Subcutaneous abdominal adipose tissue (tissue), 5 donors: ENCODE measurements around the gene ANXA1.
"Not testable (repeated sequence)": the region's sequence is repeated elsewhere in the genome, so short reads cannot be mapped to it uniquely, and the experiment has no call there.

Experiments used
- H3K27ac ChIP-seq: one replicate; pipeline ENCODE4 v1.7.0; 2013; ENCODE audit warnings: low read depth, mild to moderate bottlenecking, inconsistent platforms, low read length, moderate library complexity
- H3K27me3 ChIP-seq, 5 donors: one replicate each; pipeline ENCODE4 v1.7.0; 2013; ENCODE audit warnings: low read length in 5 of 5, inconsistent platforms in 1 of 5; ENCODE audit not compliant: control insufficient read depth in 5 of 5, insufficient read depth in 4 of 5
- H3K36me3 ChIP-seq, 5 donors: one replicate each; pipeline ENCODE4 v1.7.0; 2013; ENCODE audit warnings: low read length in 5 of 5; ENCODE audit not compliant: control insufficient read depth in 5 of 5, insufficient read depth in 5 of 5
- H3K4me1 ChIP-seq, 5 donors: one replicate each; pipeline ENCODE4 v1.7.0; 2013; ENCODE audit warnings: low read length in 5 of 5, mild to moderate bottlenecking in 3 of 5, moderate library complexity in 1 of 5; ENCODE audit not compliant: control insufficient read depth in 5 of 5, insufficient read depth in 5 of 5
- H3K4me3 ChIP-seq, 5 donors: one replicate each; pipeline ENCODE4 v1.7.0; 2013; ENCODE audit warnings: low read length in 5 of 5, low read depth in 1 of 5
- H3K9ac ChIP-seq, 5 donors: one replicate each; pipeline ENCODE4 v1.7.0; 2013; ENCODE audit warnings: low read length in 5 of 5, mild to moderate bottlenecking in 4 of 5, moderate library complexity in 3 of 5
- H3K9me3 ChIP-seq, 5 donors: one replicate each; pipeline ENCODE4 v1.7.0; 2013; ENCODE audit warnings: low read length in 5 of 5; ENCODE audit not compliant: control insufficient read depth in 5 of 5
- donor health status: healthy.
- donor health status: healthy.
- donor health status: healthy.
- donor health status: healthy.
- donor health status: healthy.

The ANXA1 gene

DNA sequence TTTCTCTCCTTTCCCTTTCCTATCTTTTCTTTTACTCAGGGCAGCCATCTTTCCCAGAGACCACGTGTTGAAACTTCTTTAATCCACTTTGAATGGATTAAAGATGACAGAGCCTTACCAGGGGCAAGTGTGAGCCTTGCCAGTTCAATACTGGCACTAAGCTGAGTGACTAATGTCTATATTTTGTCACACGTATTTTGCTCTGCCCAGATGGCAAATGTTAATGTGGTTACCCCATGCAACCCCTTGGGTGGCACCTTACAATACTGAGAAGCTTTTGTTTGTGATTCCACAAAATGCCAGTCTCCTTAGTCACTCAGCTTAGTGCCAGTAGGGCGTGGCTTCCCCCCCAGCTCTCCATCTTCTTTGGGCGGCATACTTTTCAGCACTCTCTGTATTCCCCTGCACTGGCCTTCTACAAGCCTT is 24.8 kb downstream of the ANXA1 start:
- peaks cover 0 to 2% (median 0%) of the 10 kb centered on the region in 5 donors for H3K36me3 ChIP-seq
- no peak overlapping the region for H3K27ac ChIP-seq
- no peaks in the 10 kb centered on the region for H3K27me3 ChIP-seq
- no peak overlapping the region for H3K4me3 ChIP-seq
- H3K4me1 ChIP-seq: peaks cover 0 to 7% (median 0%) of the 10 kb centered on the region in 5 donors
- no peaks in the 10 kb centered on the region for H3K9me3 ChIP-seq
- no peak overlapping the region for H3K9ac ChIP-seq

DNA sequence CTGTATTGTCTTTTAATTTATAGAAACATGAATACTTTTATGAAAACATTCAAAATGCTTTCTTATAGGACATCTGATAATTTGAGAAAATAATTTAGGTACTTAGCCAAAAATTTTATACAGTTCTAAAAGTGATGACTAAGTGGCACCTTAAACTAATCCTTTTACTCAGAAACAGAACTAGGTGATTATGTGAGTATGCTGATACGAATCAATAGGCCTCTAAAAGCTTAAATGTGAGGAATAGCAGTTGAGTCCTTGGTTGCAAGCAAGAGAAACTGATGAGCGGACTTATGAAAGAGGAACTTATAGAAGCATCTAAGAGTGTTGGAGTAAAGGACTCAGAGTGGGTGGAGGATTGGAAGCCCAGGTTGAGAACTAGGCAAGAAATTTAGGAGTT is 26.4 kb downstream of the ANXA1 start:
- Histone ChIP-seq H3K4me3 (no peak overlapping the region), H3K36me3 (no peaks in the 10 kb centered on the region), H3K4me1 (peaks cover 0 to 9% (median 0%) of the 10 kb centered on the region in 5 donors), H3K9me3 (no peaks in the 10 kb centered on the region), H3K9ac (no peak overlapping the region), H3K27ac (no peak overlapping the region), H3K27me3 (no peaks in the 10 kb centered on the region)

DNA sequence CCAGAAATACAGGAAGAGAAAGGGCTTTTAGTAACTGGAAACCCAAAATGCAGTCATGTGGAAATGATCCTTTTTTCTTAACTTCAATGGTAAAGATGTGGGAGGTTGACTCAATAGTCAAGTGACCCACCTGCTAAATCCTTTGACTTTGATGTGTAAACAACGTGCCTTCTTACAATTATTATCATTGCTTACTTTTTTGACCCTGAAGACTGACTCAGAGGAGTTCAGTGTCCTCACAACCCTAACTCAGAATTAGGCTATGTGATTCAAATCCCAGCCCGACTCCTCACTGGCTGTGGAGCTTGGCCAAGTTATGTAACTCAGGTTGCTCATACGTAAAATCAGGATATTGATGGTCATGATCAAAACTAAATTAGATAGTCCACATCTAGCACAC is 27.9 kb downstream of the ANXA1 start:
- Histone ChIP-seq H3K4me3 (no peak overlapping the region), H3K9ac (no peak overlapping the region), H3K36me3 (no peaks in the 10 kb centered on the region), H3K4me1 (peaks cover 0 to 12% (median 0%) of the 10 kb centered on the region in 5 donors), H3K27ac (no peak overlapping the region), H3K27me3 (no peaks in the 10 kb centered on the region), H3K9me3 (no peaks in the 10 kb centered on the region)

DNA sequence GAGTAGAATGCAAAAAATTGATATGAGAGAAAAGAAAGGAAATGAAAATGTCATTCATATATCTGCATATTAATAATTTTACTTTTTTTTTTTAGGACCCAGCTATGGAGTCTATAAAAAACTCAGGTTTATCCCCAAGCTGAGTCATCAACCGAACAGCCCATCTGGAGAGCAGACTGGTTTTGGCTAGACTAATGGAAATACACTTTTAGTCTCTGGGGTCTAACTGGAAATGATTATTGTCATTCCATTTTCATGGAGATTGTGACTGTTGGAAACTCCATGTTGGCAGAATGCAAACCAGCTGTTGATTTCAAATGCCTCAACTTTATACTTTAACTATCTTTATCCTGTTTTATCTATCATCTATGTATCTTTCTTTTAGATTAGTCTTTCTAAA is 28.7 kb downstream of the ANXA1 start:
- no peaks in the 10 kb centered on the region for H3K36me3 ChIP-seq
- H3K4me3 ChIP-seq: no peak overlapping the region
- no peaks in the 10 kb centered on the region for H3K9me3 ChIP-seq
- no peak overlapping the region for H3K9ac ChIP-seq
- H3K4me1 ChIP-seq: peaks cover 0 to 12% (median 0%) of the 10 kb centered on the region in 5 donors
- no peak overlapping the region for H3K27ac ChIP-seq
- H3K27me3 ChIP-seq: no peaks in the 10 kb centered on the region

DNA sequence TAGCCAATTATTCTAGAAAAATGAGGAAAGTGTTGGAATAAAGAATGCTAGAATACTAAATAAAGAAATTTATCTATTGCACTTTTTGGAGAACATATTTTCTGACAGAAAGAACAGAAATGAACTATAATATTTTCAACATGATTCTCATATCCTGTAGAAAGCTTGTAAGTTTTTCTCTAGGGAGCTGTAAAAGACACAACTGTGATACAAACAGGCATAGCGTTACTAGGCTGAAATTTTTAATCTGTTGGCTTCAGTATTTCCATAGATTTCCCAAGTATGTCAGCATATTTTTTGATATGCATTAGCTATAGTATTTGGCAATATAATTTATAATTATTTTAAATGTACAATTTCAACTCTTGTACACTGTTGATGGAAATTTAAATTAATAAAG is 31.3 kb downstream of the ANXA1 start:
- H3K27ac ChIP-seq: no peak overlapping the region
- peaks cover 0 to 3% (median 0%) of the 10 kb centered on the region in 5 donors for H3K27me3 ChIP-seq
- no peak overlapping the region for H3K4me3 ChIP-seq
- no peaks in the 10 kb centered on the region for H3K9me3 ChIP-seq
- no peak overlapping the region for H3K9ac ChIP-seq
- H3K36me3 ChIP-seq: no peaks in the 10 kb centered on the region
- H3K4me1 ChIP-seq: peaks cover 0 to 12% (median 0%) of the 10 kb centered on the region in 5 donors

DNA sequence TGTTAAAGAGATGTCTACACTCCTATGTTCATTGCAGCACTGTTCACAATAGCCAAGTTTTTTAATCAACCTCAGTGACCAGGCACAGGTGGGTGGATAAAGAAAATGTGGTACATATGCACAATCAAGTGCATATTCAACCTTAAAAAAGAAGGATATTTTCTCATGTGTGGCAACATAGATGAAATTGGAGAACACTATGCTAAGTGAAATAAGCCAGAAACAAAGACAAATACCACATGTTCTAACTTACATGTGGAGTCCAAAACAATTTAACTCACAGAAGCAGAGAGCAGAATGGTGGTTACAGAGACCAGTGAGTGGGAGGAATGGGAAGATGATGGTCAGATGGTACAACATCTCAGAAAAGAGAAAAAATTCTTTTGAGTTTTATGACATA is 31.8 kb downstream of the ANXA1 start:
- Histone ChIP-seq H3K4me1 (peaks cover 0 to 12% (median 0%) of the 10 kb centered on the region in 5 donors), H3K36me3 (no peaks in the 10 kb centered on the region), H3K9ac (no peak overlapping the region), H3K27me3 (peaks cover 0 to 3% (median 0%) of the 10 kb centered on the region in 5 donors), H3K9me3 (no peaks in the 10 kb centered on the region), H3K4me3 (no peak overlapping the region), H3K27ac (no peak overlapping the region)

DNA sequence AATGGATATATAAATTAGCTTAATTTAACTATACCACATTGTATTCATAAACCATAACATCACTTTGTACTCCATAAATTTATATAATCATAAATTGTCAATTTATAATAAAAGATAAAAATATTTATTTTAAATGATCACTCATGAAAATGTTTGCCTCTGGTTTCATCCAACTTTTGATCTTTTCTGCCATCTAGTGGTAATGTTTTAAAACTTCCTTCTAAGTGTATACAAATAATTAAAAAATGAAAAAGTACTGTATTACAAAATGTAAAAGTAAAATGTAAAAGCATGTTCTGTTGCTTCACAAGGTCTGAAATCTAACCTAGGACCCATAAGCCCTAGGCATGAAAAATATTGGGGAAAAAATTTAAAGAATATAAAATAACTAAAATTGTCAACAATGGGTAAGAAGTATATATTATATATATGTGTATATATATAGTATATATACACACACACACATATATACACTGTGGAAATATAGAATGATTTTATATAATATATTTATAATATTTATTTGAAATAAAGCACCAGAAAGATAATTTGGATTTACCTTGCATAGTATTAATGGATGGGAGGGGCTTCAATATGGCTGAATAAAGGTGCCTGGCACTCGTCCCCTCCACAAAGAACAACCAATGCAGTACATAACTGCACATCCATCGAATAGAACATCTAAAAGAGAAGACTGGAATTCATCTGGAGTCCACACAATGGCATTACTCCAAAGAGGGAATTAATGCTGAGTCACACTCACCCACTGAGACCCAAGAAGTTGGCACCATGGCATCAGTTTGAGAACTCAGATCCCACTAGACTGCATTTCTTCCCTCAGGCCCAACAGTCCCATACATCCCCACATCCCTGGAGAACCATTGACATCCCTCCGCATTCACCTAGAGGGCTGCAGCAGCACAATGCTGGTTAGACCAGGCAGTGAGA is 32.5 kb downstream of the ANXA1 start:
- Histone ChIP-seq H3K27ac (no peak overlapping the region), H3K36me3 (no peaks in the 10 kb centered on the region), H3K9ac (no peak overlapping the region), H3K4me1 (peaks cover 0 to 12% (median 0%) of the 10 kb centered on the region in 5 donors), H3K9me3 (peaks cover 0 to 4% (median 0%) of the 10 kb centered on the region in 5 donors), H3K27me3 (peaks cover 0 to 3% (median 0%) of the 10 kb centered on the region in 5 donors), H3K4me3 (no peak overlapping the region)

DNA sequence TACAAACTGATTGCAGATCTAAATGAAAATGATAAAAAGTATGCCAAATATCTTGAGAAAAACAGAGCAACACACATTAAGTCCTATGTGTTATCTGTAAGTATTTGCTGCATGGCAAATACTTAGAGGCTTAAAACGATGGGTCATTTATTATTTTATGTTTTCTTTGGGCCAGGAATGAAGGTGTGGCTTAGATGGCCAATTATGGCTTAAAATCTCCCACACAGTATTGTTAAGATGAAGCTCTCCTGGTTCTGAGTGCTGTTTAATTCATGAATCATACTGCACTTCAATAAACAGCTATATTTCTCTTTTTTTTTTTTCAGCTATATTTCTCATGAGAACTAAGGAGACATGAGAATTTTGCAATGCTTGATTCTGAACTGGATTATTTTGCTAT is 39.4 kb downstream of the ANXA1 start:
- H3K9ac ChIP-seq, H3K4me3 ChIP-seq, H3K27me3 ChIP-seq, H3K9me3 ChIP-seq, H3K27ac ChIP-seq, H3K36me3 ChIP-seq, H3K4me1 ChIP-seq: not testable (repeated sequence)

DNA sequence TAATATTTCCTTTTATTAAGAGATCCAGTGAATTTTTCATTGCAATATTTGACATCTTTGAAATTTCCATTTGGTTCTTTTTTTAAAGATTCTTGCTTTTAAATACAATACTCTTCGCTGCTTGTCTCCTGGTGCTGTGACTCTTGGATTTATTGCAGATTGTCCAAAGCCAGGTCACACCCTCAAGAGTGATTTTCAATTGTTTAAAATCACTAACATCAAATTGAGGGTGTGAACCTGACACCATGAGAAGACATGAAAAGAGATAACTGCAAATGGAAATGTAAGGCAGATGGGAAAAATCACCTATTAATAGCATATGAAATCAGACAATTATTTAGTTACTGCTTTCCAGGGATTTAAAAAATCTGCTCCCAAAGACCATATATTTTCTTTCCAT is 42.6 kb downstream of the ANXA1 start:
- Histone ChIP-seq H3K9ac (no peak overlapping the region), H3K36me3 (no peaks in the 10 kb centered on the region), H3K9me3 (no peaks in the 10 kb centered on the region), H3K27me3 (no peaks in the 10 kb centered on the region), H3K27ac (no peak overlapping the region), H3K4me1 (no peaks in the 10 kb centered on the region), H3K4me3 (no peak overlapping the region)

DNA sequence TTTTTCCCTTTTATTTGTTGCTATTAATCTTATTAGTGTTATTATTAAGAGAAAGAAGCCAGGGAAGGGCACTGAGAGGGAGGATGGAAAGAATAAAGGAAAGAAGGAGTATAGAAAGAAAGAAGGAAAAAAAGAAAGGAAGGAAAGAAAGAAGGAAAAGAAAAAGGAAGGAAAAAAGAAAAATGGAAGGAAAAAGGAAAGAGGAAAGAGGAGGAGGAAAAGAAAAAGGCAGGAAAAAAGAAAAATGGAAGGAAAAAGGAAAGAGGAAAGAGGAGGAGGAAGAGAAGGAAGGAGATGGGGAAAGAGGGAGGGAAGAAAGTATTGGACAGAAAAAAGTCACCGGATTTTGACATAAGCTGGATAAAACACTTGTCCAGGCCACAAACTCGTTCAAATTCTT is 47.8 kb downstream of the ANXA1 start:
- H3K4me1 ChIP-seq: peaks cover 0 to 4% (median 0%) of the 10 kb centered on the region in 5 donors
- H3K9ac ChIP-seq: no peak overlapping the region
- no peak overlapping the region for H3K4me3 ChIP-seq
- no peaks in the 10 kb centered on the region for H3K27me3 ChIP-seq
- H3K36me3 ChIP-seq: no peaks in the 10 kb centered on the region
- H3K9me3 ChIP-seq: no peaks in the 10 kb centered on the region
- no peak overlapping the region for H3K27ac ChIP-seq
